ENCODE results near the gene JAK1. TPM values are rescaled to one million over a fixed set of nuclear protein-coding genes. Genes with fewer than 3 reads are reported as not detected.

The JAK1 gene
- total and polyA plus RNA-seq, 2 experiments from 2014 or later, result 8.0 to 19.5 TPM

DNA sequence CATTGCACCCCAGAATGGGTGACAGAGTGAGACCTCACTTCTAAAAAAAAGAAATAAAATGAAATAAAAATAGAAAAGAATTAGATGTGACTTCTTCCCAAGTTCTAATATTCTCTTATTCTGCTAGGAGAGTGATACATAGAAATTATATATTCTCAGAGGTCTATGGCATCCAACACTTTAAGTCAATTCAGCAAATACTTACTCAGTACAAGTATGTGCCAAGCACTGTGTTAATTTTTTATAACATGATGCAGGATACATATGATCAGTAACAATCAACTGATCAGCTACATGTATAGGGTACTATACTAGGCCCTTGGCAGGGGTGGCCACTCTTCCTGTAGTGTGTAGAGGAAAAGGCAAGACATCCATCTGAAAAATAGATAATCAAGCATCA is 13.0 kb upstream of the JAK1 start (continued):
- TF ChIP-seq ETS1 (IDR thresholded peaks at IDR 0.05) (no peak), POLR2AphosphoS5 (IDR thresholded peaks at IDR 0.05; ENCODE audit: low read depth) (no peak), ZNF114 (CRISPR knock-in tag; IDR thresholded peaks at IDR 0.05) (no peak), NANOG (IDR thresholded peaks at IDR 0.05; ENCODE audit: borderline replicate concordance) (no peak)

GRCh38 chr1:64976361-64976760 is 10.0 kb upstream of the JAK1 start:
- H3K4me1 Mint-ChIP-seq, result peaks cover 10% of the 10 kb centered on the region
- DNase-seq (ENCODE audit: low spot score) (no peak), ATAC-seq (no peak)
- H3K79me2 ChIP-seq (replicated peaks; ENCODE audit: insufficient read depth), result no peaks in the 10 kb centered on the region
- TF ChIP-seq CTCF (conservative IDR thresholded peaks at IDR 0.05; ENCODE audit: low read depth in 2 of 2), result no peak
- TF ChIP-seq, protein P1, sequence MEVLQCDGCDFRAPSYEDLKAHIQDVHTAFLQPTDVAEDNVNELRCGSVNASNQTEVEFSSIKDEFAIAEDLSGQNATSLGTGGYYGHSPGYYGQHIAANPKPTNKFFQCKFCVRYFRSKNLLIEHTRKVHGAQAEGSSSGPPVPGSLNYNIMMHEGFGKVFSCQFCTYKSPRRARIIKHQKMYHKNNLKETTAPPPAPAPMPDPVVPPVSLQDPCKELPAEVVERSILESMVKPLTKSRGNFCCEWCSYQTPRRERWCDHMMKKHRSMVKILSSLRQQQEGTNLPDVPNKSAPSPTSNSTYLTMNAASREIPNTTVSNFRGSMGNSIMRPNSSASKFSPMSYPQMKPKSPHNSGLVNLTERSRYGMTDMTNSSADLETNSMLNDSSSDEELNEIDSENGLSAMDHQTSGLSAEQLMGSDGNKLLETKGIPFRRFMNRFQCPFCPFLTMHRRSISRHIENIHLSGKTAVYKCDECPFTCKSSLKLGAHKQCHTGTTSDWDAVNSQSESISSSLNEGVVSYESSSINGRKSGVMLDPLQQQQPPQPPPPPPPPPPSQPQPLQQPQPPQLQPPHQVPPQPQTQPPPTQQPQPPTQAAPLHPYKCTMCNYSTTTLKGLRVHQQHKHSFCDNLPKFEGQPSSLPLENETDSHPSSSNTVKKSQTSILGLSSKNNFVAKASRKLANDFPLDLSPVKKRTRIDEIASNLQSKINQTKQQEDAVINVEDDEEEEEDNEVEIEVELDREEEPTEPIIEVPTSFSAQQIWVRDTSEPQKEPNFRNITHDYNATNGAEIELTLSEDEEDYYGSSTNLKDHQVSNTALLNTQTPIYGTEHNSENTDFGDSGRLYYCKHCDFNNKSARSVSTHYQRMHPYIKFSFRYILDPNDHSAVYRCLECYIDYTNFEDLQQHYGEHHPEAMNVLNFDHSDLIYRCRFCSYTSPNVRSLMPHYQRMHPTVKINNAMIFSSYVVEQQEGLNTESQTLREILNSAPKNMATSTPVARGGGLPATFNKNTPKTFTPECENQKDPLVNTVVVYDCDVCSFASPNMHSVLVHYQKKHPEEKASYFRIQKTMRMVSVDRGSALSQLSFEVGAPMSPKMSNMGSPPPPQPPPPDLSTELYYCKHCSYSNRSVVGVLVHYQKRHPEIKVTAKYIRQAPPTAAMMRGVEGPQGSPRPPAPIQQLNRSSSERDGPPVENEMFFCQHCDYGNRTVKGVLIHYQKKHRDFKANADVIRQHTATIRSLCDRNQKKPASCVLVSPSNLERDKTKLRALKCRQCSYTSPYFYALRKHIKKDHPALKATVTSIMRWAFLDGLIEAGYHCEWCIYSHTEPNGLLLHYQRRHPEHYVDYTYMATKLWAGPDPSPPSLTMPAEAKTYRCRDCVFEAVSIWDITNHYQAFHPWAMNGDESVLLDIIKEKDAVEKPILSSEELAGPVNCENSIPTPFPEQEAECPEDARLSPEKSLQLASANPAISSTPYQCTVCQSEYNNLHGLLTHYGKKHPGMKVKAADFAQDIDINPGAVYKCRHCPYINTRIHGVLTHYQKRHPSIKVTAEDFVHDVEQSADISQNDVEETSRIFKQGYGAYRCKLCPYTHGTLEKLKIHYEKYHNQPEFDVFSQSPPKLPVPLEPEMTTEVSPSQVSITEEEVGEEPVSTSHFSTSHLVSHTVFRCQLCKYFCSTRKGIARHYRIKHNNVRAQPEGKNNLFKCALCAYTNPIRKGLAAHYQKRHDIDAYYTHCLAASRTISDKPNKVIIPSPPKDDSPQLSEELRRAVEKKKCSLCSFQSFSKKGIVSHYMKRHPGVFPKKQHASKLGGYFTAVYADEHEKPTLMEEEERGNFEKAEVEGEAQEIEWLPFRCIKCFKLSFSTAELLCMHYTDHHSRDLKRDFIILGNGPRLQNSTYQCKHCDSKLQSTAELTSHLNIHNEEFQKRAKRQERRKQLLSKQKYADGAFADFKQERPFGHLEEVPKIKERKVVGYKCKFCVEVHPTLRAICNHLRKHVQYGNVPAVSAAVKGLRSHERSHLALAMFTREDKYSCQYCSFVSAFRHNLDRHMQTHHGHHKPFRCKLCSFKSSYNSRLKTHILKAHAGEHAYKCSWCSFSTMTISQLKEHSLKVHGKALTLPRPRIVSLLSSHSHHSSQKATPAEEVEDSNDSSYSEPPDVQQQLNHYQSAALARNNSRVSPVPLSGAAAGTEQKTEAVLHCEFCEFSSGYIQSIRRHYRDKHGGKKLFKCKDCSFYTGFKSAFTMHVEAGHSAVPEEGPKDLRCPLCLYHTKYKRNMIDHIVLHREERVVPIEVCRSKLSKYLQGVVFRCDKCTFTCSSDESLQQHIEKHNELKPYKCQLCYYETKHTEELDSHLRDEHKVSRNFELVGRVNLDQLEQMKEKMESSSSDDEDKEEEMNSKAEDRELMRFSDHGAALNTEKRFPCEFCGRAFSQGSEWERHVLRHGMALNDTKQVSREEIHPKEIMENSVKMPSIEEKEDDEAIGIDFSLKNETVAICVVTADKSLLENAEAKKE (CRISPR knock-in tag; IDR thresholded peaks at IDR 0.05), result no peak
- no peak for TF ChIP-seq ZNF331 (CRISPR knock-in tag; IDR thresholded peaks at IDR 0.05; ENCODE audit: low read depth)
- TF ChIP-seq JUNB (IDR thresholded peaks at IDR 0.05; ENCODE audit: unreplicated experiment), result no peak
- TF ChIP-seq STAT1 (IDR thresholded peaks at IDR 0.05; ENCODE audit: unreplicated experiment), result no peak
- no peak for TF ChIP-seq ETS1 (IDR thresholded peaks at IDR 0.05)
- TF ChIP-seq EZH2 (IDR thresholded peaks at IDR 0.05; ENCODE audit: low read depth, unreplicated experiment), result no peak
- no peak for TF ChIP-seq CREB1 (CRISPR knock-in tag; IDR thresholded peaks at IDR 0.05; ENCODE audit: low read depth)
- no peaks in the 10 kb centered on the region for H3K36me3 Mint-ChIP-seq (ENCODE audit: low read depth)
- peaks cover 5% of the 10 kb centered on the region; the same call in 1 of the 2 replicates for H3K4me1 ChIP-seq (ENCODE audit: insufficient read depth)
- H3K27me3 ChIP-seq (ENCODE audit: insufficient read depth), result no peaks in the 10 kb centered on the region
- no peaks in the 10 kb centered on the region for H4K20me1 ChIP-seq (replicated peaks; ENCODE audit: insufficient read depth)
- no peak overlapping the region for H3K27ac ChIP-seq (ENCODE audit: low read depth)
- no peaks in the 10 kb centered on the region for H3K9me2 ChIP-seq (ENCODE audit: insufficient read depth)
- no peak overlapping the region for H3K4me3 Mint-ChIP-seq
- no peaks in the 10 kb centered on the region for H3K9me3 Mint-ChIP-seq
- peaks cover 2% of the 10 kb centered on the region for H3K27me3 Mint-ChIP-seq (ENCODE audit: insufficient read depth, low read depth, poor library complexity)
- H3K27ac Mint-ChIP-seq, result no peak overlapping the region
- no peaks in the 10 kb centered on the region for H3K36me3 ChIP-seq (ENCODE audit: insufficient read depth)
- H3F3A ChIP-seq (replicated peaks; ENCODE audit: low read depth), result no peaks in the 10 kb centered on the region
- no peak overlapping the region for H2AFZ ChIP-seq
- H3K4me3 ChIP-seq, result no peak overlapping the region
- no peak overlapping the region for H3K4me2 ChIP-seq

Data from GM23338 (cell line).